Right ventricle myocardium superior (tissue), 1 donor: Measurements from ENCODE around the gene SMARCD3. TPM values are rescaled to one million over a fixed set of nuclear protein-coding genes. Genes with fewer than 3 reads are reported as not detected.
A peak's percentile ranks its signal among the peaks of the same experiment; 100 is the strongest.

Experiments used
- ATAC-seq: fragments of 200-7000 bp; cut with Tn5 transposase; one replicate; pipeline ENCODE4 v1.9.1; 2020; ENCODE audit warnings: mild to moderate bottlenecking; ENCODE audit not compliant: poor library complexity
- DNase-seq: peaks from one replicate; pipeline ENCODE4 v3.0.0-alpha.2; 2020
- intact Hi-C: fragments of 100-400 bp; cut with DNase I; formaldehyde crosslinking; loops from one replicate; pipeline ENCODE4 v1.11.2; 2022
- long read RNA-seq: library from polyadenylated mRNA; unstranded; transcript quantifications from one replicate; pipeline ENCODE4 v2.0.0, GENCODE V29; 2021
- total RNA-seq: library from RNA; stranded (reverse); fragmentation: NEBNext Ultra II Directional; extraction: Animal tissue kit (Norgen Biotek cat#: 25700); gene quantifications from one replicate; pipeline ENCODE4 v1.2.1, GENCODE V29; 2021
- donor health status: DM: no; HTN: yes; CAD: no; lungs with severe emphysema.

SMARCD3 gene
- total RNA-seq = 131 TPM
- long read RNA-seq, transcript SMARCD3-201 (13 exons, 1,993 nt) = major isoform, 223 of 330 reads
- long read RNA-seq, transcript SMARCD3-203 (14 exons, 2,018 nt) = minor isoform, 28 of 330 reads
- long read RNA-seq, partial matches to known transcripts = 22 of 330 reads
- long read RNA-seq, other reads (novel, unspliced or antisense) = 55 of 330 reads

- intact Hi-C loops = loop anchor here (5.0 to 10.0 kb wide), 2 partner anchors 54 to 124 kb away; no protein-coding TSS in a partner anchor
- DNase-seq (peak; percentile 87), ATAC-seq (peak; percentile 52)
Measured at GRCh38 chr7:151248346-151249033, at the start of gene SMARCD3. SMARCD3 (minus strand) TSS chr7:151248694; CDS start chr7:151248562, 132 bp downstream.

- no peak for ATAC-seq
- no peak for DNase-seq
- intact Hi-C loops = no loop called here
Measured at GRCh38 chr7:151296202-151296992, 47.9 kb upstream of the SMARCD3 start.

- intact Hi-C loops = no loop called here
- ATAC-seq (no peak), DNase-seq (no peak)
Measured at GRCh38 chr7:151292850-151293249, 44.4 kb upstream of the SMARCD3 start.

GRCh38 chr7:151291206-151291605, 42.7 kb upstream of the SMARCD3 start:
- no peak for DNase-seq
- intact Hi-C loops = no loop called here
- no peak for ATAC-seq

GRCh38 chr7:151290355-151290760, 41.9 kb upstream of the SMARCD3 start:
- ATAC-seq (no peak), DNase-seq (no peak)
- intact Hi-C loops = no loop called here

GRCh38 chr7:151289891-151290290, 41.4 kb upstream of the SMARCD3 start:
- DNase-seq (no peak), ATAC-seq (no peak)
- intact Hi-C loops = no loop called here

- intact Hi-C loops = no loop called here
- no peak for DNase-seq
- ATAC-seq = no peak
Measured at GRCh38 chr7:151286148-151286547, 37.7 kb upstream of the SMARCD3 start.

GRCh38 chr7:151283302-151283701, 34.8 kb upstream of the SMARCD3 start:
- ATAC-seq (no peak), DNase-seq (no peak)
- intact Hi-C loops = no loop called here

GRCh38 chr7:151282111-151282510, 33.6 kb upstream of the SMARCD3 start:
- intact Hi-C loops = no loop called here
- no peak for ATAC-seq
- DNase-seq = no peak

GRCh38 chr7:151281686-151282085, 33.2 kb upstream of the SMARCD3 start:
- DNase-seq (no peak), ATAC-seq (no peak)
- intact Hi-C loops = no loop called here

GRCh38 chr7:151280388-151281019, 32.0 kb upstream of the SMARCD3 start:
- DNase-seq = no peak
- intact Hi-C loops = no loop called here

GRCh38 chr7:151279868-151280267, 31.4 kb upstream of the SMARCD3 start:
- intact Hi-C loops = no loop called here

More at GRCh38 chr7:151280388-151281019, 32.0 kb upstream of the SMARCD3 start:
- ATAC-seq = no peak

GRCh38 chr7:151278949-151279348, 30.5 kb upstream of the SMARCD3 start:
- no peak for DNase-seq
- ATAC-seq = no peak

More at GRCh38 chr7:151279868-151280267, 31.4 kb upstream of the SMARCD3 start:
- DNase-seq (no peak), ATAC-seq (no peak)

GRCh38 chr7:151277631-151278030, 29.1 kb upstream of the SMARCD3 start:
- DNase-seq (no peak), ATAC-seq (no peak)
- intact Hi-C loops = no loop called here

More at GRCh38 chr7:151278949-151279348, 30.5 kb upstream of the SMARCD3 start:
- intact Hi-C loops = no loop called here

- ATAC-seq = peak; percentile 78
- peak; percentile 72 for DNase-seq
- intact Hi-C loops = no loop called here
Measured at GRCh38 chr7:151276666-151277590, 28.4 kb upstream of the SMARCD3 start.

GRCh38 chr7:151275813-151276577, 27.5 kb upstream of the SMARCD3 start:
- intact Hi-C loops = no loop called here
- ATAC-seq (no peak), DNase-seq (no peak)
